GM19328 (cell line): ENCODE measurements around the gene SAP130.
A peak's percentile ranks its signal among the peaks of the same experiment; 100 is the strongest.

ENCODE experiments used
- ATAC-seq: cut with Tn5 transposase; IDR thresholded peaks from one replicate; pipeline ENCODE4 v1.9.1; 2021; ENCODE audit warnings: mild to moderate bottlenecking, moderate library complexity; ENCODE audit not compliant: unreplicated experiment

The SAP130 gene

GRCh38 chr2:128026448-128027277 is 1.2 kb downstream of the SAP130 start:
- ATAC-seq: peak; percentile 0

DNA sequence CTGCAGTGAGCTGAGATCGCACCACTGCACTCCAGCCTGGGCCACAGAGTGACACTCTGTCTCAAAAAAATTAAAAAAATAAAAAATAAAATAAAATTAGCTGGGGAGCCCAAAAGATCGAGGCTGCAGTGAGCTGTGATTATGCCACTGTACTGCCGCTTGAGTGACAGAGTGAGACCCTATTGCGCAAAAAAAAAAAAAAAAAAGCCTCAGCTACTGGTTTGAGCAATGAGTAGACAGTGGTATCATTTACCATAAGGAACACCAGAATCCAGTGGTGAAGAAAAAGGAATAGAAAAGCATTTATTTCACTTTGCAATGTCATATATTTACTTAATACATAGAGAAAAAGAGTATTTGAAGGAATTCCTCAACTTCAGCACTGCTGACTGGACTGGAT is 3.0 kb downstream of the SAP130 start:
- no peak for ATAC-seq

- no peak for ATAC-seq
These were observed 10.3 kb downstream of the SAP130 start for GRCh38 chr2:128017561-128017960.

DNA sequence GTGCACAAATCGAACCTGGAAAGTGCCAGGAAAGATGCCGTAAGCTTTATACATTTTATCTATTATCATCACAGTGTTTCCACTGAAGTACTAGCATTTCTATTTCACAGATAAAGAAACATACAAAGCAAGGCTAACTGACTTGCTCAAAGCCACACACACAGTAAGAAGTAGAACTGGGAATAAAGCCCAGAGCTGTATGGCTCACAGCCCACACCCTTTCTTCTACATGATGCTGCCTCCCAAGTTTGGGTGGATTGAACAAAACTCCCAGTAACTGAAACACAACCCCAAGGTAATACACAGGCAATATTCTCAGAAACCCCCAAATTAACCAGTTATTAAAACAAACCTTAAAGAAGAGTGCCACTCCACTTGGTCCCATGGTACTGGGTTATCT is 11.2 kb downstream of the SAP130 start:
- no peak for ATAC-seq

- ATAC-seq: no peak
These were observed 15.2 kb downstream of the SAP130 start for GRCh38 chr2:128012698-128013097.

DNA sequence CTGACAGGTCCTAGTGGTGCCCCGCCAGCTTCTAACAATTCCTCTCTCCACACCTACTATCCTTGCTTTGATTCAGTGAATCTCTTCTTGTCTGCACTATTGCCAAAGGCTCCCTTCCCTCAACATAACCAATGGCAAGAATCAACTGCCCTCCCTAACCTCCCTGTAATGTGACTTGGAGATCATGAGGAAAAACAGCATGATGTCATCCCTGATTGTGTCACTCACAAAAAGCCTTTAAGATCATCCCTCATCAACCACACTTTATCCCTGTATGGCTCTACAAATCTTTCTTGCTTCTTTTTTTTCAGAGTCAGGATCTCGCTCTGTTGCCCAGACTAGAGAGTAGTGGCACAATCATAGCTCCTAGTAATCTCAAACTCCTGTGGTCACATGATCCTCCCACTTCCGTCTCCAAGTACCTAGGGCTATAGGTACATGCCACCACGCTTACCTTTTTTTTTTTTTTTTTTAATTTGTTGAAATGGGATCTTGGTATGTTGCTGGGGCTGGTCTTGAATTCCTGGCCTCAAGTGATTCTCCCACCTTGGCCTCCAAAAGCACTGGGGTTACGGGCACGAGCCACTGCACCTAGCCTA is 19.7 kb downstream of the SAP130 start:
- ATAC-seq: no peak

GRCh38 chr2:128004509-128004908 is 23.4 kb downstream of the SAP130 start:
- ATAC-seq: no peak

GRCh38 chr2:128003463-128003862 is 24.4 kb downstream of the SAP130 start:
- ATAC-seq: no peak

DNA sequence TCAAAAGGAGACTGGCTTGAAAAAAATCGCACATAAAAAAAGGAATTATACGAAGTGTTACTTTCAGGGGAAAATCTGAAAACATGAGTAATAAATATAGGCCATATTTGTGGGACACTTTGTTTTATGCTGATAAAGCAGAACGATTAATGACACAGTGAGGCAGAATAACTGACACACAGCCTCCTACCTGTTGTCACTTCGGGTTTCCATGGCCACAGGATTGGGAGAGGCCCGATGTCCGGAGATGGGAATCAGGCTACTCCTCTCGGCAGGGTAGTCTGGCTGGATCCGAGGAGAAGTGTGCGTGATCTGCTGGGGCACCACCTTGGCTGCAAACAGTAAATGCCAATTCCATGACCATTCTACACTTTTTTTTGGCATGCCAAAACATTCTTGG is 31.7 kb downstream of the SAP130 start:
- no peak for ATAC-seq

GRCh38 chr2:127995725-127996124 is 32.1 kb downstream of the SAP130 start:
- ATAC-seq: no peak

GRCh38 chr2:127993659-127994058 is 34.2 kb downstream of the SAP130 start:
- ATAC-seq: no peak

GRCh38 chr2:127991742-127992141 is 36.1 kb downstream of the SAP130 start:
- no peak for ATAC-seq

DNA sequence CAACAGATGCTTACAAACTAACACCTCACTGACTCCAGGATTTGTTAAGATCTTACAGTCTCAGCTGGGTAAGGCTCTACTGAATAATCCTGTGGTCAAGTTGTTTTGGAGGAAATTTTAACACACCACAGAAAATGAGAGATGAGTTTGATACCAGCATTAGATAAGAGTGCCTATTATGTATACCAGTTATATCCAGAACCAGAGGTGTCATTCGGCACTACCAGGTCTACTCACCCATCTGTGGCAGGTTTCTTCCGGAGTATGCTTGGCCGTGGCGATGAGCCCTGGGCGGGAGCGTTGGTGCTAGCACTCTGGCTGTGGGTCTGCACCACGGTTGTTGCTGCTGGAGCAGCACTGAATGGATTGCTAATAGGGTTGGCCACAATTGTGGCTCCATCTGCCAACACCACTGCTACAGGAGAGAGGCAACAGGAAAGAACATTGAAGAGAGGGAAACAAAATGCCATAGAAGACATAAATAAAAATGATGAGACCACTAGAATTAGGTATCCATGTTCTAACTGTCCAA is 41.2 kb downstream of the SAP130 start:
- ATAC-seq: no peak

DNA sequence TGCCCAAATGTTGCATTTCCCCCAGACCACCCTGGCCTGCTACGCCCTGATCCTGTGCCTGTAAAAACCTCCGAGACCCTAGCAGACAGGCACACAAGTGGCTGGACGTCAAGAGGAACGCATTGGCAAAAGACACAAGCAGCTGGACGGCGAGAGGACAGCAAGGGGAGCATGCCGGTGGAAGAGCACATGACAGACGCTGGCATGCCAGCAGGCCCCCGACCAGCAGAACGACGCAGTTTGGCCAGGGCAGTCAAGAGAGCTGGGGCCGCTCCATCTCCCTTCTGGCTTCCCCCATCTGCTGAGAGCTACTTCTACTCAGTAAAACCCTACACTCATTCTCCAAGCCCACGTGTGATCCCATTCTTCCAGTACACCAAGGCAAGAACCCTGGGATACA is 42.1 kb downstream of the SAP130 start:
- ATAC-seq: no peak

GRCh38 chr2:127985026-127985734 is 42.7 kb downstream of the SAP130 start:
- no peak for ATAC-seq

- ATAC-seq: no peak
These were observed 43.3 kb downstream of the SAP130 start for GRCh38 chr2:127984551-127984950.

DNA sequence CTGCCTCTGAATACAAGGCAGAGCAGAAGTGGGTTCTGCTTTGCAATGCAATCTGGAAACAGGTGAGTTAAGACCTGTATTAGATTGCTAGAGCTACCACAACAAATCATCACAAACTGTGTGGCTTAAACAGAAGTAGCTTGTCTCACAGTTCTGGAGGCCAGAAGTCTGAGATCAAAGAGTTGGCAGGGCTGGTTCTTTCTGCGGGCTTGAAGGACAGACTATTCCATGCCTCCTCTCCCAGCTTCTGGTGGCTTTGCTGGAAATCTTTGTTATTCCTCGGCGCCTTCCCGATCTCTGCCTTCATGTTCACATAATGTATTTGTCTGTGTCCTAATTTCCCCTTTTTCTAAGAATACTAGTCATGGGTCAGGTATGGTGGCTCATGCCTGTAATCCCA is 58.4 kb downstream of the SAP130 start:
- ATAC-seq: no peak

GRCh38 chr2:127968610-127969339 is 59.1 kb downstream of the SAP130 start:
- no peak for ATAC-seq

- ATAC-seq: no peak
These were observed 66.1 kb downstream of the SAP130 start for GRCh38 chr2:127961729-127962128.

GRCh38 chr2:127957240-127957639 is 70.6 kb downstream of the SAP130 start:
- no peak for ATAC-seq

DNA sequence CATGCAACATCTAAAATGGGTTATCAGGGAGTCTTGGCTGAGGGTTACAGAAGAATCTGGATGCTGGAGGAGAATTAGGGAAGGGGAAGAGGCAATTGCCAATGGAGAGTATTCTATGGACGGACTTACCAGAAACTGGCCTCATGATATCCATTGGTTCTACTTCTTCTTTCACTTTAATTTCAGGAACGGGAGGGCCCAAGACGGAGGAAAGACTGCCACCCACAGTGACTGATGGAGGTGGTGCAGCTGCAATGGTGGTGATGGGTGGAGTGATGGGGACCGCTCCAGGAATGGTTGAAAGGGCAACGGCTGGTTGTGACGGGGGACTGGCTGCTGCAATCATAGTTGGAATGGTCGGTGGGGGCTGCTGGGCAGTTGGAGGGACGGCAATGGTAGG is 73.0 kb downstream of the SAP130 start:
- ATAC-seq: no peak
